ENCODE data around the gene CENPN. TPM values are rescaled to one million over a fixed set of nuclear protein-coding genes. Genes with fewer than 3 reads are reported as not detected.

The CENPN gene
- total and polyA plus RNA-seq, 2 of the 8 experiments (the other 6 are each of a cell fraction or from before 2014, with no cell fraction given) = 32.8 to 67.0 TPM

- WGBS, 2 experiments (ENCODE audit: extremely low coverage in 1 of 2, insufficient coverage in 1 of 2, insufficient read length in 1 of 2, insufficient replicate concordance in 2 of 2, low coverage in 1 of 2, low lambda C conversion rate in 2 of 2, missing lambda C conversion rate in 1 of 2) = 61% methylated on average over 3 of the region's 3 CpGs; no CpG with 5 or more reads in 1 of the 2 experiments
- Histone ChIP-seq H4K5ac (ENCODE audit: insufficient read length, low read depth, low read length) (no peak overlapping the region), H2AK5ac (ENCODE audit: low read depth, low read length) (no peak overlapping the region), H2BK120ac (replicated peaks; ENCODE audit: low read depth, low read length) (no peak overlapping the region), H4K8ac (ENCODE audit: extremely low read depth, insufficient read depth, low read length) (no peak overlapping the region), H3K4ac (replicated peaks; ENCODE audit: insufficient read length, low read depth, low read length) (no peak overlapping the region), H3K4me1 (replicated peaks in 1 of 4; ENCODE audit: control insufficient read depth in 3 of 4, insufficient read depth in 4 of 4, low read length in 3 of 4) (peaks cover 0 to 4% (median 1%) of the 10 kb centered on the region in 4 experiments; a peak in 2 of 7 replicates), H4K91ac (replicated peaks; ENCODE audit: insufficient read length, low read length) (no peak overlapping the region), H3K23ac (ENCODE audit: insufficient read length) (no peak overlapping the region), H2BK12ac (ENCODE audit: low read depth, low read length) (no peak overlapping the region), H4K20me1 (replicated peaks in 1 of 2; ENCODE audit: control insufficient read depth in 1 of 2, insufficient read depth in 2 of 2, low read length in 2 of 2) (peaks cover 8 to 9% of the 10 kb centered on the region in 2 experiments), H2BK20ac (ENCODE audit: low read length) (no peak overlapping the region), H3K18ac (ENCODE audit: extremely low read depth, low read length) (no peak overlapping the region), H3K9me3 (ENCODE audit: insufficient read depth in 2 of 2, low read depth in 1 of 2, low read length in 1 of 2) (no peaks in the 10 kb centered on the region), H3K36me3 (ENCODE audit: control insufficient read depth in 2 of 4, insufficient read depth in 4 of 4, low read length in 3 of 4) (no peaks in the 10 kb centered on the region), H3K4me2 (ENCODE audit: insufficient read depth in 1 of 2, low read depth in 2 of 2, low read length in 2 of 2) (no peak overlapping the region), H3K79me2 (ENCODE audit: control insufficient read depth in 1 of 2, insufficient read depth in 2 of 2, low read length in 2 of 2) (peaks cover 0 to 32% of the 10 kb centered on the region in 2 experiments; a peak in 2 of 4 replicates), H2AFZ (ENCODE audit: low read length) (no peak overlapping the region), H3K56ac (replicated peaks; ENCODE audit: insufficient read length, low read depth, low read length) (no peak overlapping the region), H2BK15ac (ENCODE audit: low read length) (no peak overlapping the region), H3K27ac (ENCODE audit: low read depth, low read length) (no peak overlapping the region), H3K27me3 (replicated peaks in 1 of 4; ENCODE audit: control insufficient read depth in 3 of 4, extremely low read depth in 1 of 4, insufficient read depth in 3 of 4, low read length in 3 of 4) (no peaks in the 10 kb centered on the region; a peak in 2 of 7 replicates), H3K79me1 (ENCODE audit: low read depth, low read length) (no peaks in the 10 kb centered on the region; the same call in 1 of the 2 replicates), H3K4me3 (ENCODE audit: extremely low read depth in 1 of 4, insufficient read depth in 2 of 4, low read depth in 3 of 4, low read length in 4 of 4) (no peak overlapping the region), H3K14ac (ENCODE audit: insufficient read length) (no peak overlapping the region), H3K9ac (replicated peaks in 1 of 4; ENCODE audit: extremely low read depth in 1 of 4, low read depth in 3 of 4, low read length in 3 of 4) (no peak overlapping the region), H3K23me2 (ENCODE audit: low read depth, low read length) (no peaks in the 10 kb centered on the region), H2BK5ac (ENCODE audit: low read depth, low read length) (no peak overlapping the region)
- ChIA-PET POLR2A (ENCODE audit: partially characterized antibody) (interaction anchor here (1.5 kb wide), 1 partner anchor 43 kb away, joined by 3 read pairs; the partner anchor contains the start of gene ATMIN), CTCF (ENCODE audit: partially characterized antibody) (interaction anchor here (1.1 to 10.6 kb wide), 4 partner anchors 10 to 68 kb away, joined by 3 to 83 read pairs (median 4); no protein-coding TSS in a partner anchor)
- no peak for DNase-seq (ENCODE audit: low read depth in 1 of 2, low spot score in 2 of 2)
- no peak for FAIRE-seq
- TF ChIP-seq RAD21 (IDR thresholded peaks at IDR 0.05 in 1 of 2, conservative IDR thresholded peaks at IDR 0.05 in 1 of 2; ENCODE audit: low read depth in 2 of 2, low read length in 2 of 2) = no peak
- no peak for TF ChIP-seq PHF8 (conservative IDR thresholded peaks at IDR 0.05; ENCODE audit: low read depth, low read length)
- TF ChIP-seq JUND (IDR thresholded peaks at IDR 0.05; ENCODE audit: low read length) = no peak
- TF ChIP-seq SIRT6 (IDR thresholded peaks at IDR 0.05; ENCODE audit: low read length) = no peak
Measured at GRCh38 chr16:80992676-80993293, 14.2 kb upstream of the CENPN start.
